Measurements from ENCODE around the gene CPEB3.

The CPEB3 gene

GRCh38 chr10:92268748-92269147 is 22.1 kb downstream of the CPEB3 start:
- DNase-seq (ENCODE audit: low spot score) (no peak), FAIRE-seq (no peak)

GRCh38 chr10:92267343-92267742 is 23.5 kb downstream of the CPEB3 start:
- FAIRE-seq = no peak

GRCh38 chr10:92265687-92266258 is 25.1 kb downstream of the CPEB3 start:
- no peak for FAIRE-seq

More at GRCh38 chr10:92267343-92267742, 23.5 kb downstream of the CPEB3 start:
- DNase-seq (ENCODE audit: low spot score) = no peak

GRCh38 chr10:92264249-92264648 is 26.6 kb downstream of the CPEB3 start:
- DNase-seq (ENCODE audit: low spot score) = no peak
- no peak for FAIRE-seq

More at GRCh38 chr10:92265687-92266258, 25.1 kb downstream of the CPEB3 start:
- no peak for DNase-seq (ENCODE audit: low spot score)

- FAIRE-seq (no peak), DNase-seq (ENCODE audit: low spot score) (no peak)
Measured at GRCh38 chr10:92263396-92263795, 27.5 kb downstream of the CPEB3 start.

- DNase-seq (ENCODE audit: low spot score) = no peak
- no peak for FAIRE-seq
Measured at GRCh38 chr10:92248566-92248965, 42.3 kb downstream of the CPEB3 start.

- DNase-seq (ENCODE audit: low spot score) = no peak
Measured at GRCh38 chr10:92244796-92245195, 46.1 kb downstream of the CPEB3 start.

GRCh38 chr10:92242910-92243671 is 47.8 kb downstream of the CPEB3 start:
- peak; percentile 72 for FAIRE-seq
- peak; percentile 37 for DNase-seq (ENCODE audit: low spot score)

More at GRCh38 chr10:92244796-92245195, 46.1 kb downstream of the CPEB3 start:
- FAIRE-seq = no peak

GRCh38 chr10:92242380-92242779 is 48.5 kb downstream of the CPEB3 start:
- DNase-seq (ENCODE audit: low spot score) (no peak), FAIRE-seq (no peak)

GRCh38 chr10:92241501-92241900 is 49.4 kb downstream of the CPEB3 start:
- DNase-seq (ENCODE audit: low spot score) (no peak), FAIRE-seq (no peak)

GRCh38 chr10:92241158-92241500 is 49.7 kb downstream of the CPEB3 start:
- no peak for FAIRE-seq
- no peak for DNase-seq (ENCODE audit: low spot score)

- FAIRE-seq (no peak), DNase-seq (ENCODE audit: low spot score) (no peak)
Measured at GRCh38 chr10:92240289-92241157, 50.4 kb downstream of the CPEB3 start.

- no peak for FAIRE-seq
- DNase-seq (ENCODE audit: low spot score) = no peak
Measured at GRCh38 chr10:92239600-92240288, 51.1 kb downstream of the CPEB3 start.

GRCh38 chr10:92239151-92239599 is 51.7 kb downstream of the CPEB3 start:
- FAIRE-seq = no peak
- DNase-seq (ENCODE audit: low spot score) = no peak

GRCh38 chr10:92238586-92239098 is 52.2 kb downstream of the CPEB3 start:
- DNase-seq (ENCODE audit: low spot score) = no peak
- FAIRE-seq = no peak

- no peak for FAIRE-seq
- no peak for DNase-seq (ENCODE audit: low spot score)
Measured at GRCh38 chr10:92238054-92238585, 52.8 kb downstream of the CPEB3 start.

- no peak for FAIRE-seq
- DNase-seq (ENCODE audit: low spot score) = no peak
Measured at GRCh38 chr10:92231196-92231595, 59.7 kb downstream of the CPEB3 start.

GRCh38 chr10:92222603-92223262 is 68.1 kb downstream of the CPEB3 start:
- DNase-seq (ENCODE audit: low spot score) (peak; percentile 60), FAIRE-seq (peak; percentile 88)

- no peak for FAIRE-seq
- DNase-seq (ENCODE audit: low spot score) = no peak
Measured at GRCh38 chr10:92219559-92219958, 71.3 kb downstream of the CPEB3 start.

- DNase-seq (ENCODE audit: low spot score) (no peak), FAIRE-seq (no peak)
Measured at GRCh38 chr10:92218569-92218968, 72.3 kb downstream of the CPEB3 start.

Measured in RCC 7860 (cell line).